Stimulated activated CD4-positive, alpha-beta T cell treated with anti-CD3 and anti-CD28 coated beads, Interleukin-4, amount 100 ng/mL, for 1 hour (primary cell): ENCODE results near the gene OR2F2.

Experiments
- DNase-seq: peaks from one replicate; pipeline ENCODE4 v3.0.0-alpha.2; 2020

OR2F2 gene

GRCh38 chr7:143979998-143980397, 45.0 kb downstream of the OR2F2 start:
- DNase-seq, result no peak

GRCh38 chr7:143980746-143981510, 45.9 kb downstream of the OR2F2 start:
- no peak for DNase-seq

- DNase-seq, result no peak
Observed at GRCh38 chr7:143983960-143984359, 48.9 kb downstream of the OR2F2 start.
